ENCODE results near the gene GRB14. TPM values are rescaled to one million over a fixed set of nuclear protein-coding genes. Genes with fewer than 3 reads are reported as not detected.

The GRB14 gene
- total RNA-seq, 1 donor from 2014 or later: 11.1 TPM

GRCh38 chr2:164479460-164479859, 141.8 kb downstream of the GRB14 start:
- DNase-seq (ENCODE audit: low read depth) (peak; percentile 28), FAIRE-seq (no peak)
- no peaks in the 10 kb centered on the region for H3K4me1 ChIP-seq (ENCODE audit: insufficient read depth, low read length)
- H3K4me3 ChIP-seq (ENCODE audit: insufficient read depth, low read depth, low read length): no peak overlapping the region
- H2AFZ ChIP-seq (ENCODE audit: low read depth, low read length): no peak overlapping the region
- no peaks in the 10 kb centered on the region for H3K27me3 Mint-ChIP-seq (ENCODE audit: low read depth, unreplicated experiment)
- H3K9ac ChIP-seq (ENCODE audit: low read length): no peak overlapping the region
- H3K79me2 ChIP-seq (ENCODE audit: insufficient read depth, low read length): no peaks in the 10 kb centered on the region
- H3K27ac Mint-ChIP-seq (ENCODE audit: unreplicated experiment): no peak overlapping the region
- TF ChIP-seq, protein P1, sequence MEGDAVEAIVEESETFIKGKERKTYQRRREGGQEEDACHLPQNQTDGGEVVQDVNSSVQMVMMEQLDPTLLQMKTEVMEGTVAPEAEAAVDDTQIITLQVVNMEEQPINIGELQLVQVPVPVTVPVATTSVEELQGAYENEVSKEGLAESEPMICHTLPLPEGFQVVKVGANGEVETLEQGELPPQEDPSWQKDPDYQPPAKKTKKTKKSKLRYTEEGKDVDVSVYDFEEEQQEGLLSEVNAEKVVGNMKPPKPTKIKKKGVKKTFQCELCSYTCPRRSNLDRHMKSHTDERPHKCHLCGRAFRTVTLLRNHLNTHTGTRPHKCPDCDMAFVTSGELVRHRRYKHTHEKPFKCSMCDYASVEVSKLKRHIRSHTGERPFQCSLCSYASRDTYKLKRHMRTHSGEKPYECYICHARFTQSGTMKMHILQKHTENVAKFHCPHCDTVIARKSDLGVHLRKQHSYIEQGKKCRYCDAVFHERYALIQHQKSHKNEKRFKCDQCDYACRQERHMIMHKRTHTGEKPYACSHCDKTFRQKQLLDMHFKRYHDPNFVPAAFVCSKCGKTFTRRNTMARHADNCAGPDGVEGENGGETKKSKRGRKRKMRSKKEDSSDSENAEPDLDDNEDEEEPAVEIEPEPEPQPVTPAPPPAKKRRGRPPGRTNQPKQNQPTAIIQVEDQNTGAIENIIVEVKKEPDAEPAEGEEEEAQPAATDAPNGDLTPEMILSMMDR (IDR thresholded peaks at IDR 0.05; ENCODE audit: insufficient read depth, low read depth, low read length): peak; percentile 67
- TF ChIP-seq EZH2 (IDR thresholded peaks at IDR 0.05; ENCODE audit: insufficient read depth, low read length): no peak
- no peaks in the 10 kb centered on the region for H3K27me3 ChIP-seq (ENCODE audit: insufficient read depth, low read length)
- H3K4me2 ChIP-seq (ENCODE audit: low read length): no peak overlapping the region
- H3K4me3 Mint-ChIP-seq (ENCODE audit: unreplicated experiment): no peak overlapping the region
- H3K9me3 Mint-ChIP-seq (ENCODE audit: unreplicated experiment): no peaks in the 10 kb centered on the region
- no peaks in the 10 kb centered on the region for H3K9me3 ChIP-seq (ENCODE audit: insufficient read depth, low read depth, low read length)
- H3K4me1 Mint-ChIP-seq (ENCODE audit: low read depth, unreplicated experiment): no peaks in the 10 kb centered on the region
- no peaks in the 10 kb centered on the region for H3K36me3 Mint-ChIP-seq (ENCODE audit: low read depth, unreplicated experiment)
- H4K20me1 ChIP-seq (ENCODE audit: insufficient read depth, low read length): no peaks in the 10 kb centered on the region
- H3K27ac ChIP-seq (ENCODE audit: low read depth, low read length): no peak overlapping the region
- H3K36me3 ChIP-seq (ENCODE audit: insufficient read depth, low read length): no peaks in the 10 kb centered on the region

GRCh38 chr2:164478205-164478604, 143.1 kb downstream of the GRB14 start:
- Histone ChIP-seq H2AFZ (ENCODE audit: low read depth, low read length) (no peak overlapping the region), H3K36me3 (ENCODE audit: insufficient read depth, low read length) (no peaks in the 10 kb centered on the region), H3K4me3 (ENCODE audit: insufficient read depth, low read depth, low read length) (no peak overlapping the region), H3K27ac (ENCODE audit: low read depth, low read length) (no peak overlapping the region), H3K27me3 (ENCODE audit: insufficient read depth, low read length) (no peaks in the 10 kb centered on the region), H3K4me1 (ENCODE audit: insufficient read depth, low read length) (no peaks in the 10 kb centered on the region), H3K79me2 (ENCODE audit: insufficient read depth, low read length) (no peaks in the 10 kb centered on the region), H3K9ac (ENCODE audit: low read length) (no peak overlapping the region), H4K20me1 (ENCODE audit: insufficient read depth, low read length) (no peaks in the 10 kb centered on the region), H3K9me3 (ENCODE audit: insufficient read depth, low read depth, low read length) (no peaks in the 10 kb centered on the region), H3K4me2 (ENCODE audit: low read length) (no peak overlapping the region)
- Mint-ChIP-seq H3K4me1 (ENCODE audit: low read depth, unreplicated experiment) (no peaks in the 10 kb centered on the region), H3K4me3 (ENCODE audit: unreplicated experiment) (no peak overlapping the region), H3K27me3 (ENCODE audit: low read depth, unreplicated experiment) (no peaks in the 10 kb centered on the region), H3K36me3 (ENCODE audit: low read depth, unreplicated experiment) (no peaks in the 10 kb centered on the region), H3K27ac (ENCODE audit: unreplicated experiment) (no peak overlapping the region), H3K9me3 (ENCODE audit: unreplicated experiment) (no peaks in the 10 kb centered on the region)
- DNase-seq (ENCODE audit: low read depth): no peak
- no peak for FAIRE-seq
- TF ChIP-seq EZH2 (IDR thresholded peaks at IDR 0.05; ENCODE audit: insufficient read depth, low read length): no peak
- TF ChIP-seq, protein P1 (IDR thresholded peaks at IDR 0.05; ENCODE audit: insufficient read depth, low read depth, low read length): no peak

- no peaks in the 10 kb centered on the region for H3K9me3 Mint-ChIP-seq (ENCODE audit: unreplicated experiment)
- no peaks in the 10 kb centered on the region for H3K4me1 ChIP-seq (ENCODE audit: insufficient read depth, low read length)
- H3K9me3 ChIP-seq (ENCODE audit: insufficient read depth, low read depth, low read length): no peaks in the 10 kb centered on the region
- no peak overlapping the region for H2AFZ ChIP-seq (ENCODE audit: low read depth, low read length)
- H3K4me3 ChIP-seq (ENCODE audit: insufficient read depth, low read depth, low read length): no peak overlapping the region
- H3K27ac Mint-ChIP-seq (ENCODE audit: unreplicated experiment): no peak overlapping the region
- no peak overlapping the region for H3K9ac ChIP-seq (ENCODE audit: low read length)
- H3K27ac ChIP-seq (ENCODE audit: low read depth, low read length): no peak overlapping the region
- TF ChIP-seq EZH2 (IDR thresholded peaks at IDR 0.05; ENCODE audit: insufficient read depth, low read length): no peak
- TF ChIP-seq, protein P1 (IDR thresholded peaks at IDR 0.05; ENCODE audit: insufficient read depth, low read depth, low read length): no peak
- H3K4me2 ChIP-seq (ENCODE audit: low read length): no peak overlapping the region
- no peak for FAIRE-seq
- no peaks in the 10 kb centered on the region for H3K27me3 ChIP-seq (ENCODE audit: insufficient read depth, low read length)
- H3K36me3 Mint-ChIP-seq (ENCODE audit: low read depth, unreplicated experiment): no peaks in the 10 kb centered on the region
- H3K4me3 Mint-ChIP-seq (ENCODE audit: unreplicated experiment): no peak overlapping the region
- H3K4me1 Mint-ChIP-seq (ENCODE audit: low read depth, unreplicated experiment): no peaks in the 10 kb centered on the region
- H4K20me1 ChIP-seq (ENCODE audit: insufficient read depth, low read length): no peaks in the 10 kb centered on the region
- H3K27me3 Mint-ChIP-seq (ENCODE audit: low read depth, unreplicated experiment): no peaks in the 10 kb centered on the region
- H3K36me3 ChIP-seq (ENCODE audit: insufficient read depth, low read length): no peaks in the 10 kb centered on the region
- no peak for DNase-seq (ENCODE audit: low read depth)
- no peaks in the 10 kb centered on the region for H3K79me2 ChIP-seq (ENCODE audit: insufficient read depth, low read length)
Measured at GRCh38 chr2:164474873-164475272, 146.4 kb downstream of the GRB14 start.
